ENCODE measurements around the gene PEX5L. TPM values are rescaled to one million over a fixed set of nuclear protein-coding genes. Genes with fewer than 3 reads are reported as not detected.

PEX5L gene
- total and polyA plus RNA-seq, 3 experiments from 2014 or later: 0.15 TPM; not detected in 2

- peaks cover 2 to 26% of the 10 kb centered on the region in 2 donors for H3K27me3 Mint-ChIP-seq
- no peaks in the 10 kb centered on the region for H3K4me1 Mint-ChIP-seq
- Histone ChIP-seq H3K9me3 (ENCODE audit: low read length) (no peaks in the 10 kb centered on the region), H3K36me3 (ENCODE audit: insufficient read depth, low read length) (no peaks in the 10 kb centered on the region), H3K4me1 (ENCODE audit: insufficient read depth, low read length) (no peaks in the 10 kb centered on the region), H3K4me3 (ENCODE audit: low read length) (no peak overlapping the region), H3K27ac (ENCODE audit: low read depth, low read length) (no peak overlapping the region), H3K27me3 (ENCODE audit: insufficient read depth, low read length, poor library complexity, severe bottlenecking) (no peaks in the 10 kb centered on the region)
- H3K4me3 Mint-ChIP-seq: no peak overlapping the region
- no peaks in the 10 kb centered on the region for H3K36me3 Mint-ChIP-seq
- CTCF ChIA-PET: no interaction called here
- H3K27ac Mint-ChIP-seq: no peak overlapping the region
- no peaks in the 10 kb centered on the region for H3K9me3 Mint-ChIP-seq
- DNase-seq: no peak
- POLR2A ChIA-PET: no interaction called here
Measured at GRCh38 chr3:179897231-179897630, 139.5 kb downstream of the PEX5L start.

DNA sequence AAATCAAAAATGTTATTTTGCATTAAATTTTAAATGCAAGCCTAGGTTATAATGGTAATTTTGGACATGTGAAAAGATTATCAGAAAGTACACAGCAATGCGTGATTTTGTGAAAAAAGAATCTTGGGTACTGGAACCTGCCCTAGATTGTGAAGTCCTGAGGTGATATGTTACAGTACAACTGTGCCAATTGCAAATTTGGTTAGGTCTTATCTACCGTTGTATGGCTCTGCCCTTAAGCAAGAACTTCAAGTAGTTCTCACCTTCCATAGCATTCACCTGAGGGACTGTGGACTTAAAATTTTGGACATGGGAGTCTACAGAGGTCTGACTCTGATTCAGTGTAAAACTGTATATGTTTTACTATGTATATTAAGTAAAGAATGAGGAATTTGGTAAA lies 140.2 kb downstream of the PEX5L start:
- H3K4me3 Mint-ChIP-seq: no peak overlapping the region
- no peaks in the 10 kb centered on the region for H3K36me3 Mint-ChIP-seq
- no peaks in the 10 kb centered on the region for H3K27me3 ChIP-seq (ENCODE audit: insufficient read depth, low read length, poor library complexity, severe bottlenecking)
- no peak overlapping the region for H3K4me3 ChIP-seq (ENCODE audit: low read length)
- H3K9me3 Mint-ChIP-seq: no peaks in the 10 kb centered on the region
- no peaks in the 10 kb centered on the region for H3K4me1 Mint-ChIP-seq
- no peak for DNase-seq
- H3K27me3 Mint-ChIP-seq: peaks cover 0 to 18% of the 10 kb centered on the region in 2 donors
- POLR2A ChIA-PET: no interaction called here
- H3K9me3 ChIP-seq (ENCODE audit: low read length): no peaks in the 10 kb centered on the region
- H3K36me3 ChIP-seq (ENCODE audit: insufficient read depth, low read length): no peaks in the 10 kb centered on the region
- CTCF ChIA-PET: no interaction called here
- H3K27ac Mint-ChIP-seq: no peak overlapping the region
- no peak overlapping the region for H3K27ac ChIP-seq (ENCODE audit: low read depth, low read length)
- no peaks in the 10 kb centered on the region for H3K4me1 ChIP-seq (ENCODE audit: insufficient read depth, low read length)

DNA sequence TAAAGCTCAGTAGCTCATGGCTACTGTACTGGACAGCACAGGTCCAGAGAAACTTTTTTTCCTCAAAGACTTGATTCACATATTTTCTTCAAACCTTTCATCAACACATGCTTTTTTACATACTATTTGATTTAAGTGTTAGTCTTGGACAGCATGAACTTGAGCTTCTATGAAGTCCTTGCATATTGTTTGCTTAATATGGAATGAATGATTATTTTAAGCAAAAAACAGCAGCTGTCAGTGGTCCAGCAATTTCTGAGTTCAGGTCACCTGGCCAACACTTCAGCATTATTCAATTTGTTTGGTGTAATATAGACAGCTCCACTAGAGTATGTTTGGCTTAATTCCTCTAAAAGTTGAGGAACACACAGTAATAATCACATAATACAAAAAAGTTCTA lies 141.4 kb downstream of the PEX5L start:
- Mint-ChIP-seq H3K36me3 (no peaks in the 10 kb centered on the region), H3K27ac (no peak overlapping the region), H3K4me3 (no peak overlapping the region), H3K27me3 (peaks cover 0 to 12% of the 10 kb centered on the region in 2 donors), H3K9me3 (no peaks in the 10 kb centered on the region), H3K4me1 (no peaks in the 10 kb centered on the region)
- Histone ChIP-seq H3K27me3 (ENCODE audit: insufficient read depth, low read length, poor library complexity, severe bottlenecking) (no peaks in the 10 kb centered on the region), H3K36me3 (ENCODE audit: insufficient read depth, low read length) (no peaks in the 10 kb centered on the region), H3K9me3 (ENCODE audit: low read length) (no peaks in the 10 kb centered on the region), H3K27ac (ENCODE audit: low read depth, low read length) (no peak overlapping the region), H3K4me3 (ENCODE audit: low read length) (no peak overlapping the region), H3K4me1 (ENCODE audit: insufficient read depth, low read length) (no peaks in the 10 kb centered on the region)
- ChIA-PET POLR2A (no interaction called here), CTCF (no interaction called here)
- DNase-seq: no peak

DNA sequence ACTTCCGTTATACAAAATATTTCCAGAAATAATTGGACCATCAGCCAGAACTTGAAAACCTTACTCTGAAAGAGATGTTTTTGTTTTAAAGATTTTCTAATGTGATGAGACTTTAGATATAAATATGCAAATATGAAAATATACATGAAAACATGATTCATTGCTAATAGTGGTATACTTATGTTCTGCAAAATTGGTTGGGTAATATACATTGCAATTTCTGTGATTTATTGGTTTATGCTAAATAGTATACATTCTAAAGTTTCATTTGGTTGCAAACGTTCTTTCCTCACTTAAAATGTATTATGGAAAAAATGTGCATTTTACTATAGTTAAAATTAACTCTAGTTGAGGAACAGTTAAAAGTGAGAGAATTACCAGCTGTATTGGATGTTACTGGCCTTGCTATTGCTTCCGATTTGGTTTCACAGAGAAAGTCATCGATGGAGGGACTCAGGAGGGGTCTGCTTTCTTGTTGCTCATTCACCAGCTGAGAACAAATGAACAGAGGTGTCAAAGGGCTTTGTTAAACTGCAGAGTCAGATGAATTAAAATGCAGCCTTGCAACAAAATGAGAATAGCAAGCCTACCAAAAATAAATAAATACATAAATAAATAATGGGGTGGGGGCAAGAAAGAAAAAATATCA lies 149.3 kb downstream of the PEX5L start:
- H3K27me3 Mint-ChIP-seq: peaks cover 7 to 12% of the 10 kb centered on the region in 2 donors
- H3K27ac ChIP-seq (ENCODE audit: low read depth, low read length): no peak overlapping the region
- no peaks in the 10 kb centered on the region for H3K36me3 Mint-ChIP-seq
- no peaks in the 10 kb centered on the region for H3K27me3 ChIP-seq (ENCODE audit: insufficient read depth, low read length, poor library complexity, severe bottlenecking)
- H3K27ac Mint-ChIP-seq: no peak overlapping the region
- CTCF ChIA-PET: no interaction called here
- H3K4me1 Mint-ChIP-seq: no peaks in the 10 kb centered on the region
- H3K9me3 Mint-ChIP-seq: no peaks in the 10 kb centered on the region
- H3K4me3 Mint-ChIP-seq: no peak overlapping the region
- no peaks in the 10 kb centered on the region for H3K36me3 ChIP-seq (ENCODE audit: insufficient read depth, low read length)
- no peak overlapping the region for H3K4me3 ChIP-seq (ENCODE audit: low read length)
- no peak for DNase-seq
- POLR2A ChIA-PET: no interaction called here
- H3K9me3 ChIP-seq (ENCODE audit: low read length): no peaks in the 10 kb centered on the region
- no peaks in the 10 kb centered on the region for H3K4me1 ChIP-seq (ENCODE audit: insufficient read depth, low read length)

DNA sequence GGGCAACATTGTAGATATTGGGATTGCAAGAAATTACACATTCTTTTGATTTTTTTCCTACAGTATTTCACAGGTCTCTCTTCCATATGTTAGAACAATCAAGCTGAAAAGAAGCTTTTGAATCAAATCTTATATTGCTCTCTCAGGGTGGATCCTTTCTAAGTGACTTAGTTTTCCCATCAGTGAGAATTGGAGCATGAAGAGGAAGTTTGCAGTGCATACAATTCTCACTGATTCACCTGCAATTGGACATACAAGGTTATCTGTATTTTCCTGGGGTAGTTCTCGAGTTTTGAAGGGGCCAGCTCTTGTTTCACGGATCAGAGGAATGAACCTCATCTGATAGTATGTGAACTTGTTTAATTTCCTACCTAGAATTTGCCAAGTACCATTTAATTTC lies 150.8 kb downstream of the PEX5L start:
- POLR2A ChIA-PET: no interaction called here
- Histone ChIP-seq H3K4me3 (ENCODE audit: low read length) (no peak overlapping the region), H3K4me1 (ENCODE audit: insufficient read depth, low read length) (no peaks in the 10 kb centered on the region), H3K36me3 (ENCODE audit: insufficient read depth, low read length) (no peaks in the 10 kb centered on the region), H3K9me3 (ENCODE audit: low read length) (no peaks in the 10 kb centered on the region), H3K27ac (ENCODE audit: low read depth, low read length) (no peak overlapping the region), H3K27me3 (ENCODE audit: insufficient read depth, low read length, poor library complexity, severe bottlenecking) (no peaks in the 10 kb centered on the region)
- H3K4me1 Mint-ChIP-seq: no peaks in the 10 kb centered on the region
- no peak for DNase-seq
- no peak overlapping the region for H3K4me3 Mint-ChIP-seq
- H3K27me3 Mint-ChIP-seq: peaks cover 7 to 12% of the 10 kb centered on the region in 2 donors
- CTCF ChIA-PET: no interaction called here
- no peaks in the 10 kb centered on the region for H3K9me3 Mint-ChIP-seq
- H3K27ac Mint-ChIP-seq: no peak overlapping the region
- no peaks in the 10 kb centered on the region for H3K36me3 Mint-ChIP-seq

DNA sequence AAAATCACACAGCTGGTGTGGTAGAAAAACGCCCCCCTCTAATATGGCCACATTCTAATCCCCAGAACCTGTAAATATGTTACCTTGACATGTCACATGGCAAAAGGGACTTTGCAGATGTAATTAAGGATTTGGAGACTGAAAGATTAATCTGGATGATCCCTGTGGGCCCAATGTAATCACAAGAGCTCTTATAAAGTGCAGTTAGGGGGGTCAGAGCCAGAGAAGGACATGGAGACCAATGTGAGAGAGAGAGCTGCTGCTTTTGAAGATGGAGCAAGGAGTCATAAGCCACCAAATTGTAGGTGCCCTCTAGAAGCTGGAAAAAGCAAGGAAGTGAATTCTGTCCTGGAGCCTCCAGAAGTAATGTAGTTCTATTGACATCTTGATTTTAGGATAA lies 152.6 kb downstream of the PEX5L start:
- POLR2A ChIA-PET: no interaction called here
- Histone ChIP-seq H3K4me1 (ENCODE audit: insufficient read depth, low read length) (no peaks in the 10 kb centered on the region), H3K36me3 (ENCODE audit: insufficient read depth, low read length) (no peaks in the 10 kb centered on the region), H3K4me3 (ENCODE audit: low read length) (no peak overlapping the region), H3K27ac (ENCODE audit: low read depth, low read length) (no peak overlapping the region), H3K27me3 (ENCODE audit: insufficient read depth, low read length, poor library complexity, severe bottlenecking) (no peaks in the 10 kb centered on the region), H3K9me3 (ENCODE audit: low read length) (no peaks in the 10 kb centered on the region)
- no peaks in the 10 kb centered on the region for H3K9me3 Mint-ChIP-seq
- no peaks in the 10 kb centered on the region for H3K36me3 Mint-ChIP-seq
- DNase-seq: no peak
- no peaks in the 10 kb centered on the region for H3K4me1 Mint-ChIP-seq
- H3K27ac Mint-ChIP-seq: no peak overlapping the region
- CTCF ChIA-PET: no interaction called here
- no peak overlapping the region for H3K4me3 Mint-ChIP-seq
- H3K27me3 Mint-ChIP-seq: peaks cover 7% of the 10 kb centered on the region in 2 donors

- CTCF ChIA-PET: no interaction called here
- Mint-ChIP-seq H3K9me3 (no peaks in the 10 kb centered on the region), H3K27ac (no peak overlapping the region), H3K4me1 (no peaks in the 10 kb centered on the region), H3K27me3 (peaks cover 7% of the 10 kb centered on the region in 2 donors), H3K4me3 (no peak overlapping the region), H3K36me3 (no peaks in the 10 kb centered on the region)
- Histone ChIP-seq H3K4me1 (ENCODE audit: insufficient read depth, low read length) (no peaks in the 10 kb centered on the region), H3K27ac (ENCODE audit: low read depth, low read length) (no peak overlapping the region), H3K4me3 (ENCODE audit: low read length) (no peak overlapping the region), H3K9me3 (ENCODE audit: low read length) (no peaks in the 10 kb centered on the region), H3K36me3 (ENCODE audit: insufficient read depth, low read length) (no peaks in the 10 kb centered on the region), H3K27me3 (ENCODE audit: insufficient read depth, low read length, poor library complexity, severe bottlenecking) (no peaks in the 10 kb centered on the region)
- no peak for DNase-seq
- POLR2A ChIA-PET: no interaction called here
Measured at GRCh38 chr3:179882292-179882691, 154.4 kb downstream of the PEX5L start.

GRCh38 chr3:179881791-179882190 lies 154.9 kb downstream of the PEX5L start:
- H3K36me3 ChIP-seq (ENCODE audit: insufficient read depth, low read length): no peaks in the 10 kb centered on the region
- no peaks in the 10 kb centered on the region for H3K4me1 ChIP-seq (ENCODE audit: insufficient read depth, low read length)
- H3K9me3 ChIP-seq (ENCODE audit: low read length): no peaks in the 10 kb centered on the region
- Mint-ChIP-seq H3K4me3 (no peak overlapping the region), H3K36me3 (no peaks in the 10 kb centered on the region), H3K27me3 (peaks cover 7% of the 10 kb centered on the region in 2 donors), H3K9me3 (no peaks in the 10 kb centered on the region), H3K4me1 (no peaks in the 10 kb centered on the region), H3K27ac (no peak overlapping the region)
- no peak overlapping the region for H3K27ac ChIP-seq (ENCODE audit: low read depth, low read length)
- DNase-seq: no peak
- no peaks in the 10 kb centered on the region for H3K27me3 ChIP-seq (ENCODE audit: insufficient read depth, low read length, poor library complexity, severe bottlenecking)
- no peak overlapping the region for H3K4me3 ChIP-seq (ENCODE audit: low read length)
- CTCF ChIA-PET: no interaction called here
- POLR2A ChIA-PET: no interaction called here

- Histone ChIP-seq H3K36me3 (ENCODE audit: insufficient read depth, low read length) (no peaks in the 10 kb centered on the region), H3K27me3 (ENCODE audit: insufficient read depth, low read length, poor library complexity, severe bottlenecking) (no peaks in the 10 kb centered on the region), H3K4me3 (ENCODE audit: low read length) (no peak overlapping the region), H3K4me1 (ENCODE audit: insufficient read depth, low read length) (no peaks in the 10 kb centered on the region), H3K9me3 (ENCODE audit: low read length) (no peaks in the 10 kb centered on the region), H3K27ac (ENCODE audit: low read depth, low read length) (no peak overlapping the region)
- ChIA-PET CTCF (no interaction called here), POLR2A (no interaction called here)
- Mint-ChIP-seq H3K36me3 (no peaks in the 10 kb centered on the region), H3K9me3 (no peaks in the 10 kb centered on the region), H3K27ac (no peak overlapping the region), H3K4me1 (no peaks in the 10 kb centered on the region), H3K27me3 (peaks cover 7% of the 10 kb centered on the region in 2 donors), H3K4me3 (no peak overlapping the region)
- no peak for DNase-seq
Measured at GRCh38 chr3:179880868-179881267, 155.9 kb downstream of the PEX5L start.
